Activated naive CD4-positive, alpha-beta T cell treated with Interleukin-2 at 50 U/mL for 16 hours (primary cell): ENCODE data around the gene ABCG2.
"Not testable (repeated sequence)": the region's sequence is repeated elsewhere in the genome, so short reads cannot be mapped to it uniquely, and the experiment has no call there.

ENCODE experiments used
- DNase-seq: peaks from one replicate; pipeline ENCODE4 v3.0.0-alpha.2; 2020

ABCG2 gene

DNA sequence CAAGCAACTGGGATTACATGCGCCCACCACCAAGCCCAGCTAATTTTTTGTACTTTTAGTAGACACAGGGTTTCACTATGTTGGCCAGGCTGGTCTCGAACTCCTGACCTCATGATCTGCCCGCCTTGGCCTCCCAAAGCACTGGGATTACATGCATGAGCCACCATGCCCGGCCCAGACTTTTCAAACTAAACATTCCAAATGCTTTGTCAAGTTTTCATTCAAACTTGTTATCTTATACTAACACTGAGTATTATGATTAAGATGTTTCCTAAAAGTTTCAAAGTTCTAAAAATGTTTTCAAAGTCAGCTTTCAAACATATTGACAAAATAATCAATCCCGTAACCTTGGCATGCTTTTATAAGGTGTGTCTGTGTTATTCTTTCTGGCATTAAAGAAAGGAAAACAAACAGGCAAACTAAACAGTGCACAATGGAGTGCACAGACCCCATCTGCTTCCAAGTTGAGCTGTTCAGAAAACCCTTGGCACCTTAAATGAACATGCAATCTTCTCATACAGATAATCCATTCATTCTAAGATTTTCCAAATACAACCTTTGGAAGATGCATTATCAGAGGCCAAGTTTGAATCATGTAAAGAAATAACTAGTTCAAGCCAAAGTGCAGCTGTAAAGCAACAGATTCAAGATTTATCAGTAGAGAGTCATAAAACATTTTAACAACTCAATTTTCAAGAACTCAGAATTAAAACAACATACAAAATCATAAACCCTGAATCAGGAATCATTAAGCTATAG, 49.1 kb downstream of the ABCG2 start:
- DNase-seq, result no peak

DNA sequence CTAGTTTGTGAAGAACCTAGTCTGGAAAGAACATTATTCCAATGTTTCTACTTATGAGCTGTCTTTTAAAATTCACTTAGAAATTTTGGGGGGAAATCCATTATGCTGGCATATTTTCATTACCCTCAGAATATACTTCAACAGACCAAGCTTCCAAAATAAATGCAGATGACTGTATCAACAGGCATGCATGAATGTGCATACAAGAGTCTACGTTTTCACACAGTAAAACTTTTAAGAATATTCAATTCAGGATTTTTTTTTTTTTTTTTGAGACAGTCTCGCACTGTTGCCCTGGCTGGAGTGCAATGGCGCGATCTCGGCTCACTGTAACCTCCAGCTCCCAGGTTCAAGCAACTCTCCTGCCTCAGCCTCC, 49.7 kb downstream of the ABCG2 start:
- DNase-seq, result no peak

DNA sequence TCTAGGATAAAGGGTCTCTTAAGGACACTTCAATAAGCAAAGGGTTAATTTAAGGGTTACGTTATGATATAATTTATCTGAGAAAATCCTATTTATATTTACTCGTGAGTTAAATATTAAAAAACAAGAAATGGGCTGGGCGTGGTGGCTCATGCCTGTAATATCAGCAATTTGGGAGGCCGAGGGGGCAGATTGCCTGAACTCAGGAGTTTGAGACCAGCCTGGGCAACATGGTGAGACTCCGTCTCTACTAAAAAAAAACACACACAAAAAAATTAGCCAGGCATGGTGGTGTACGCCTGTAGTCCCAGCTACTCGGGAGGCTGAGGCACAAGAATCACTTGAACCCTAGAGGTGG, 50.4 kb downstream of the ABCG2 start:
- DNase-seq, result not testable (repeated sequence)

DNA sequence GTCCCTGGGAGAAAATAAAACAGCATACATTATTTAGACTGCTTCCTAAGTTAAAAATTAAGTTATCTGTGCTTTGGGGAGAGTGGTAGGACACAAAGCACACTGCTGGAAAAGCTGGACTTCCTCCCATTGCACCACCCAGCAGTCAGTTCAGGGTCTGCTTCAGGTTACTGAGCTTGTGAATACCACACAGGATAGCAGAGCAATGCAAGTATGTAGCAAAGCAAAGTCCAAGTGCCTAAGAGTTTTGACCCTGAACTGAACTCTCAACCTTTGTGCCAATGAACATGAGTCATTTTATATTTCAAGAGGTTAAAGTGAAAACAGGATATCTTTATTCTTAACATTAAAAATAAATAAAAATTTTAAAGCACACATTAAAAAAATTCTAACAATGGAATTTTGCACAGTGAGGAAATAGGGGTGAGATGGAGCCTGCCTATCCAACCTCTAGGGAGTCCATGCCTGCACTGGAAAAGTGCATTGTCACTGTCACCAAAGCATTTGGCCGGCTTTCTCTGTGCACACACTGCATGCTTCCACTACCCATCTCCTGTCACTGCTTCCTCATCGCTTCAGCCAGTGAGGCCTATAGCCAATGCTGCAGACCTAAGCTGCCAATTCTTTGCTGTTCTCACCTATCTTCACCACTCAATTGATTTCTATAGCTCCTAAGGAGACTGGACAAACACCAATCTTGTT, 50.9 kb downstream of the ABCG2 start:
- no peak for DNase-seq

- no peak for DNase-seq
These were observed 52.2 kb downstream of the ABCG2 start for GRCh38 chr4:88106205-88106604.

DNA sequence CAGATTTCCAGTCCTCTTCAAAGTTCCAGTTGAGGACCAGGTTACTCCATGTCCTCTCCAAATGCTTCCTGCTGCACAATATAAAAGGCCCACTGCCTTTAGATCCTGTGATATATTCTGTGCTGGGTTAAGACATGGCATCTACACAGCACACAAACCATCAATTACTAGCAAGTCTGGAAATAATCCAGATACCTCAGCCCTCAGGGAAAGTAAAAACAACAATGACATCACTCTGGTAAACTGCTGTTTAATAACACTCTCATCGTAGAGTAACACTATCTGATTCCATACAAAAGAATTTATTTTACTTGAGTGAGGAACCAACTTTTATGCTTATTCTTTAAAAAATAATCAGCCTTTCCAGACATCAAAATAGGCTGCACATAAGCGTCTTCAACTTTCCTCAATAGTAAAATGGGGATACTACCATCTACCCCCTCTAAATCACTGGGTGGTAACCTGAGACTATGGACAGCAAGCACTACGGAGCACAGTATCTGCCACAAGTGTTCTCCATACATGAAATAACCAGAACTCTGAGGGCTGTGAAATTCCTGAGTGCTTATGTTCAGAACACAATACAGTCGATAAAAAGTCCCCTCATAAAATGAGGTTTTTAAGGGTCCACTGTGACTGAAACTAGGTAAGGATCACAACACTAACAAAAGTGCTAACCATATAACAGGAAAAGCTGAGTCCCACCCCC, 53.4 kb downstream of the ABCG2 start:
- no peak for DNase-seq

GRCh38 chr4:88102026-88102425, 56.4 kb downstream of the ABCG2 start:
- DNase-seq, result no peak

DNA sequence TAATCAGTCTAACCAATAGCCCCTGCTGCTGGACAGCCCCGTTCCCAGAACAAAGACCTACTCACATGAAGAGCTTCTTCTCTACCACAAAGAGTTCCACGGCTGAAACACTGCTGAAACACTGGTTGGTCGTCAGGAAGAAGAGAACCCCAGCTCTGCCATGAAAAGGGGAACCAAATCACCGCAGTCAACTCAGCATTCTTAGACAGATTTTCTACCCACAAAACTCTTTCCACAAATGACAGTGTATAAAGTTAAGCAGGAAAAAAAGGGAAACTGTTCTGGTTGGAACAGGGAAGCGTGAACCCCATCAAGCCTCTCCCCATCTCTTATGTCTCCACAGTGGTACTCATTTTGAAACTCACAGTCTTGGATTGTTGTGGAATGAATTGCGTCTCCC, 57.3 kb downstream of the ABCG2 start:
- no peak for DNase-seq

DNA sequence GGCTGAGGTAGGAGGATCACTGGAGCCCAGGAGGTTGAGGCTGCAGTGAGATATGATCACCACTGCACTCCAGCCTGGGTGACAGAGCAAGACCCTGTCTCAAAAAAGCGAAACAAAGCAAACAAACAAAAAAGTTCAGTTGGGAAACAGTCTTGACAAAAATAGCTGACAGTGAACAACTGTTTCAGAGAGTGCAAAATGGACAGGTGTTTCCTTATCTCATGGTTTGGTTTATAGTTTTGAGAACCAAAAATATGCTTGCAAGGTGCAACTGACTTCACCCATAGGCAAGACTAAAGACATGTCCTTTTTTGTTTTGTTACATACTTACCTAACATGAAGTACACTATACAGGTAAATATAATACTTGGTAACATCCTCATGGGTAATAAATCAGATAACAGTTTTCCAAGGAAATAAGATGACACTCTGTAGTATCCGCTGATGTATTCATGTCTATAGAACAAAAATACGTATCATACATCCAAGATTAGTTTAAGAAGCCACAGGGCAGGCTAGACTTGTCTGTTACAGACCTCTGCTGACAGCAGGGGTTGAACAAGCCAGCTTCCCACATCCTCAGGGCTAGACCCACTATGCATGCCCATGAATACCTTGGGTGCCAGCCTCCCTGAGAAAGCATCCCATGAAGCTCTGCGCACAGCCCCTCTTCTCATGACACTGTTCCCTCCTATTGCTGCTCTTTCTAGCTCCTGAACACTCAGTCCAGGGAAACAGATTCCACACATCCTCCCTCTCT, 59.3 kb downstream of the ABCG2 start:
- no peak for DNase-seq

DNA sequence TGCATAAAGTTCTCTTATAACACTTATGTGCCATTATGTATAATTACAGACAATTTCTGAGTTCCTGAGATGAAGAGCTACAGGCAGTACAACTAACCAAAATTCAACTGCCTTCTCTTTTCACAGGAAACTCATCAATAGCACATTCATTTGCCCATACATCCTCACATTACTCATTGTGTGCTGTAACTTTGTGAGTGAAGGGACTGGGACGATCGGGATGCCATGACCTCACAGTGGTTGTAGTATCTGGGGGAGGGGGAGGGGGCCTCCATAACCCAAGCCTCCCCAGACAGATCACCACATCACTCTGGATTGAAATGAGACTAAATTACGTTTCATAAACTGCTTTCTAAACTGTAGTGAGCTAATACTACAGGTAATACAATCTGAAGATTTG, 60.7 kb downstream of the ABCG2 start:
- no peak for DNase-seq

DNA sequence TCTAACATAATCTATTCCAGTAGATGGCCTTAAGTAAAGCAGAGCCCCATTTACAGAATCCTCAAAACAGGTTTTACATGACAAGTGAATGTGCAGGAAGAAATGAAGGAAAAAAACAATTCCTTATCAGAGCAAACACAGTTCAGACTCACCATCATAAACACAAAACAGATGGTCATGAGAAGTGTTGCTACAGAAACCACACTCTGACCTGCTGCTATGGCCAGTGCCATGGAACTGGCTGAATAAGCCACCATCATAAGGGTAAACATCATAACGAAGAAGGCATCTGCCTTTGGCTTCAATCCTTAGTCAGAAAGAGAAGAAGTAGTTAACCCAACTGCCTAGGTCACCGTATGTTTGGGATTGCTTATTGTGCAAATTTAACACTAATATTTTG, 61.1 kb downstream of the ABCG2 start:
- no peak for DNase-seq

GRCh38 chr4:88093874-88094273, 64.6 kb downstream of the ABCG2 start:
- DNase-seq, result no peak

DNA sequence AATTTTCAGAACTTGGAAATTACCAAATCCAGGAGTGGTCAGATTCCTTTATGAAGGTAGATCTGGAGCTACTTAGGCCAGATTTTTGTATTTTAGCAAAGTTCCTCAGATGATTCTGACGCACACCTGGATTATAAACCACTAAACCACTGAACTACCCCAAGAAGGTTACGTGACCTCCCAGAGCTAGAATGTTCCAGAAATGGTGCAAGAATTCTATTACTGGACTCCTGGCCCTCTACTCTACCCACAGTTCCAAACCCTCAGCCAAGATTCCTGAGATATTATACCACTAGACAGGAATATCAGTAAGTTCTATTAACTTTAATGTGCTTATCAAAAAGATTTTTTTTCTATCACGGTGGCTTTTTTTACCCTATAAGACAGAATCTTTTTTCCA, 67.1 kb downstream of the ABCG2 start:
- no peak for DNase-seq

DNA sequence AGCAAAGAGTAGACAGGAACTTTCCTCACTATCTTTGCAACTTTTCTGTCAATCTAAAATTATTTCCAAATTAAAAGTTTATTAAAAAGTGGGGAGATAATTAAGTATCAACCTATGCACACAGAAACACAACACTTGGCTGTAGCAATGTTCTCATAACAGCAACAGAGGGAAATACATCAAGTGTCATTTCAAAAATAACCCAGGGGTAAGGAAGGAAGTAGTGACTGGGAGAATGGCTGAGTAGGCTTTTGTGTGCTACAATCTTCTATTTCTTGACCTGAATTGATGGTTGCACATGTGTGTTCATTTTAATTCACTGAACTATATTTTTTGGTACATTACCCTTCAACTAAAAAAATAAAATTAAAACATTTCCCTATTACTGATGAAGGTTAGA, 67.5 kb downstream of the ABCG2 start:
- no peak for DNase-seq

DNA sequence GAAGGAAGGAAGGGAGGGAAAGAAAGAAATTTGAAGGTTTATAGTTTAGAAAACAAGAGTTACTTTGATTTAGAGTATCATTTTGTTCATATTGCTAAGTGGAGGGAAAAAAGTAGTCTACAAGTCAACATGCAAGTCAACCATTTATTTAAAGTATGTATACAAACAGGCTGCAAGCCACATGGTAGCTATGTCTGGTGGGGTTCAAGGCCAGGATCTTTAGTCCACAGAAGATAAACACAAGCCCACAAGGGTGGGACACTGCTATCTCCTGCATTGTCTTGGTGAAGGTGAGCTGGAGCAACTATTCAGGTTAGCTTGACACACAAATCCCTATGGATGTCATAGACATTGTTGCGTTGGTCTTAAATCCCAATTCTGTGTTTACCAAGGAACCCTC, 71.4 kb downstream of the ABCG2 start:
- DNase-seq, result no peak

DNA sequence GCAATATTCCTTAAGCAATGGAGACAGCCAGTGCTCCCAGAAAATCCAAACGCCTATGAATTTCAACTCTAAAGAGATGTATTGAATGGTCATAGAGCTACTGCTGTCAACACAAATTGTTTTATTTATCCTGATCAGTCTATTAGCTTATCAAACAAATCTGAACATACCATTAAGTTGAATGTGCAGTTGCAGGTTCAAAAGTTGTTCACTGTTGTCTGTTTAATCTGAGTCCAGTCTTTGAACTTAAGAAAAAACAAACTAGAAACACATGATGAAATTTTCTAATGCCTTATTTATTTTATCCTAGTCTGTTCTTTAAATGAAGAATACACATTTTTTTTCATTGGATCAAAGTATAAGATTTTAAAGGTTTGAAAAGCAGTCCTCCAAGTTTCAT, 77.8 kb downstream of the ABCG2 start:
- no peak for DNase-seq

DNA sequence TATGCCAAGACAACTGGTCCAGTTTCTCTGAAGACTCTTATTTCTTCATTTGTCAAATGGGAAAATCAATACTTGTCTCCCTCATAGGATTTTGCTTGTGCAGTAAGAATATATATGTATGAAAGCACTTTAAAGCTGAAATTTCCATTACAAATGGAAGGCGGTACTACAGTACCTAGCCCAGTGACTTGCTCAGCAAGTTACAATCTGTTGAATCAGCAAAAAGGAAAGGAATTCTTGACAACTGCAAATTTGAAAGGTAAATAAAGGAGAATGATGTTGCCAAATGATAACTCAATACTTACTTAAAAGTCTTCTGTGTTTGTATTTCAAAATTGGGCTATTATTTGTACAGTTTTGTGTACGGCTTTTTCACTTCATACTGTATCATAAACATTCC, 79.9 kb downstream of the ABCG2 start:
- no peak for DNase-seq

DNA sequence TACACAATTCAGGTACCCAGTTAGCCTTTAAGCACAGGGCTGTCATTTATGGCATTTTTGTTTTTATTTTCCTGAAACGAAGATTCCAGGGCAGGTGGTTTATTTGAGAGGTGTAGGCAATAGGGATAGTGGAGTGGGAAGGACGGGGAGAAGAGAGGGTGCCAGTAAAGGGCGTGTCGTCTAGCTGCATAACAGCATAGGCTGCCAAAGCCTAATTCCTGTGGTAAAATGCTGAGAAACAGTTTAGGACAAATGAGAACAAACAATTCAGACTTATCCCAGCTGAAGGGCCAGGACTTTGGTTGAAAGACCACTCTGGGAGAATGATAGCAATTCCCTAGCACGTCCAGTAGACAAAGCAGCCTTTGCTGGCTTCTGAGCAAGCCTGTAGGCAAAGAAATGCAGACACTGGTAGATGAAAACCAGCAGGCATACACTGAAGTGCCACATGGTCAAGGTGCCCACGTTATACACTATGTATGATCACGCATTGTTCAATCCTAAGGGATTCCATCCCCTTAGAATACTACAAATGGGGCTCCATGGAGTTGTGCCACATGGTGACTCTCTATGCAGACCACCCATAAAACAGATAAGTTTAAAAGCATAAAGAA, 80.4 kb downstream of the ABCG2 start:
- DNase-seq, result no peak

DNA sequence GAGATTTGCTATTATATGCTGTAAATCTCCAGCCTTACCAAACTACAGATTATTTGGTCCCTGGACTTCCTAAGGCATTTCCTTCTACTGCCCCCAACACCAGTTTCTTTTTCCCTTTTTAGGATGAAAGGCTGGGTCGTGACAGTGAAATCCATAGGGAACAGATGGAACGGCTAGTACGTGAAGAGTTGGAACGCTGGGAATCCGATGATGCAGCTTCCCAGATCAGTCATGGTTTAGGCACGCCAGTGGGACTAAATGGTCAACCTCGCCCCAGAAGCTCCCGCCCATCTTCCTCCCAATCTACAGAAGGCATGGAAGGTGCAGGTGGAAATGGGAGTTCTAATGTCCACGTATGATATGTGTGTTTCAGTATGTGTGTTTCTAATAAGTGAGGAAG, 83.1 kb downstream of the ABCG2 start:
- no peak for DNase-seq

DNA sequence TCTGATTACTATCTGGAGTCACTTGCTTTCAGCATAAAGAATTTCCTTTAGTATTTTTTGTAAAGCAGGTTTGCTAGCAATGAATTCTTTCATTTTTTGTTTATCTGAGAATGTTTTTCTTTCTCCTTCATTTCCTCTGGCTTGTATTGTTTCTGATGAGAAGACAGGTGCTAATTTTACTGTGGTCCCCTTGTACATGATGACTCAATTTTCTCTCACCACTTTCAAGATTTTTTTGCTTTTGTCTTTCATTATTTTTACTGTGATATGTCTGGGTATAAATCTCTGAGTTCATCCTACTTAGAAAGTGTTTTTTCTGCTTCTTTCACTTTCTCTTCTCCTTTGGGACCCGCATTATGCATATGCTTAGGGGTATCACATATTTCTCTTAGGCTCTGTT, 88.4 kb downstream of the ABCG2 start:
- no peak for DNase-seq

DNA sequence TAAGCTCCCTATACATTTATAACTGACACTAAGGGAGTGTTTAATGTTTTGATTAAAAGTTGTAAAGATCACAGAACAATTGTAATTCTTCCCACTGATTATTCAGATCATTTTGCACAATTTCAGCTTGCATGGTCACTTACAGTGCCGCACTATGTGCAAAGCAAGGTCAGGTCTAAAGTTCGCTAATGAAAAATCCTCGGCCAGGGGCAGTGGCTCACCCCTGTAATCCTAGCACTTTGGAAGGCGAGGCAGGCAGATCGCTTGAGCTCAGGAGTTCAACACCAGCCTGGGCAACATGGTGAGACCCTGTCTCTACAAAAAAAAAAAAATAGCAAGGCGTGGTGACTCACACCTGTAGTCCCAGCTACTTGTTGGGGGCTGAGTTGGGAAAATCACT, 94.0 kb downstream of the ABCG2 start:
- DNase-seq, result no peak

DNA sequence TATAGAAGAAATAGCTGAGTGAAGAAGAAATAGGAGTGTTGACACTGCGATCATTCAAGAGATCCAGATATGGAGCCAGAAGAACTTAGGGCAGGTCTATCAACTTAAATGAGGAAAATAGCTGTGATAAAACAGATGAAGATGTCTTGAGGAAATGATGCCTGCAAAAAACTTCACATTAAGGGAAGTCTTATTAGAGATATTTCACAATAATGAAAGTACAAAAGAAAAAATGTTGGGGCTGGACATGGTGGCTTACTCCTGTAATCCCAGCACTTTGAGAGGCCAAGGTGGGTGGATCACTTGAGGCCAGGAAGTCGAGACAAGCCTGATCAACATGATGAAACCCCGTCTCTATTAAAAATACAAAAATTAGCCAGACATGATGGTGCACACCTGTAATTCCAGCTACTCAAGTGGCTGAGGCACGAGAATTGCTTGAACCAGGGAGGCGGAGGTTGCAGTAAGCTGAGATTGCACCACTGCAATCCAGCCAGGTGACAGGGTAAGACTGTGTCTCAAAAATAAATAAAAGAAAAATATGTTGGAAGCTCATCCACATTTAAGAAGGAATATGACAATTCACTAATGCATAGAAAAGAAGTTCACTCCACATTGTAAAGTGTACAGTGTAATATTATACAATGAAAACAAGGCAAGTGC, 94.7 kb downstream of the ABCG2 start:
- no peak for DNase-seq

DNA sequence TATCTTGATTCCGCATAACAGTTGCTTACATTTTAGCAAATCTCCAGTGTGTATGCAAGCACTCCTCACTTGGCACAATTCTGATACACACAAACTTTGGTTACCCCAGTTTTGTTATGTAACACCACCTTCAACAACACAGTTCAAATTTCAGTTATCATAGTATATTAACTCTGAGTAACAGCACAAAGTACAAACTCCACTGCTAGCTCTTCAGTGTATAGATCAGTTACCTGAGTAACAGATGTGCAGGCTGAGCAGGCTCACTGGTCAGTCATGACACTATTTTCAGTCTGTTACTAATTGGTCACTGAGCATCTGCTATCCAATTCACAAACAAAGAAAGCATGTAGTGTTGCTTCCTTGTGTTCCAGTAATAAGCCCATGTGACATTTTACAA, 95.6 kb downstream of the ABCG2 start:
- no peak for DNase-seq
